GM12873 (cell line): ENCODE measurements around the gene ARVCF.
A peak's percentile ranks its signal among the peaks of the same experiment; 100 is the strongest.

Experiments
- CTCF ChIP-seq: IDR thresholded peaks from 2 replicates; pipeline ENCODE4 v1.5.1; 2012; ENCODE audit warnings: low read depth, mild to moderate bottlenecking, moderate library complexity, low read length, control low read depth; ENCODE audit not compliant: insufficient read depth; ENCODE audit errors: missing control alignments

Gene ARVCF

GRCh38 chr22:19974268-19974861 is 42.3 kb downstream of the ARVCF start:
- TF ChIP-seq CTCF = no peak

- TF ChIP-seq CTCF = no peak
These were observed 42.9 kb downstream of the ARVCF start for GRCh38 chr22:19973551-19974267.

- no peak for TF ChIP-seq CTCF
These were observed 43.7 kb downstream of the ARVCF start for GRCh38 chr22:19972652-19973550.

- TF ChIP-seq CTCF = no peak
These were observed 44.4 kb downstream of the ARVCF start for GRCh38 chr22:19972251-19972650.

- no peak for TF ChIP-seq CTCF
These were observed 45.1 kb downstream of the ARVCF start for GRCh38 chr22:19971276-19972124.

- peak; percentile 96 for TF ChIP-seq CTCF
These were observed 45.9 kb downstream of the ARVCF start for GRCh38 chr22:19970479-19971275.
